H1 (cell line): ENCODE results near the gene TRPM1. TPM values are rescaled to one million over a fixed set of nuclear protein-coding genes. Genes with fewer than 3 reads are reported as not detected.

Experiments
- CTCF ChIA-PET: fragments of 300-600 bp; sonication (Branson Sonifier 250); formaldehyde crosslinking; loops from one replicate; lab custom pipeline; 2021; ENCODE audit not compliant: partially characterized antibody; lab: Charles Lee
- POLR2A ChIA-PET: fragments of 300-600 bp; sonication (Branson Sonifier 250); formaldehyde crosslinking; loops from one replicate; lab custom pipeline; 2021; ENCODE audit warnings: inconsistent platforms; ENCODE audit not compliant: partially characterized antibody; lab: Charles Lee
- DNase-seq, 2 experiments: peaks; one replicate each; pipeline versions ENCODE4 v3.0.0 to v3.0.0-alpha.2; 2010 to 2022; ENCODE audit warnings: low spot score in 2 of 2, low read depth in 1 of 2, mixed read lengths in 1 of 2
- FAIRE-seq: peaks from 2 replicates; lab custom pipeline; 2011; peaks lifted over from hg19 to GRCh38; lab: Jason Lieb, UNC
- H2AFZ ChIP-seq: 2 replicates; pipeline ENCODE4 v1.8.1; 2012; ENCODE audit warnings: low read length, inconsistent platforms
- H2AK5ac ChIP-seq: 2 replicates; pipeline ENCODE4 v1.6.1; 2013; ENCODE audit warnings: low read depth, low read length
- H2BK120ac ChIP-seq: replicated peaks from 2 replicates; pipeline ENCODE3; 2013; ENCODE audit warnings: low read depth, low read length, inconsistent platforms
- H2BK12ac ChIP-seq: 2 replicates; pipeline ENCODE4 v1.6.1; 2013; ENCODE audit warnings: low read depth, low read length
- H2BK15ac ChIP-seq: 2 replicates; pipeline ENCODE4 v1.6.1; 2013; ENCODE audit warnings: low read length
- H2BK20ac ChIP-seq: 2 replicates; pipeline ENCODE4 v1.6.1; 2013; ENCODE audit warnings: low read length
- H2BK5ac ChIP-seq: 2 replicates; pipeline ENCODE4 v1.6.1; 2013; ENCODE audit warnings: low read depth, low read length
- H3K14ac ChIP-seq: 2 replicates; pipeline ENCODE4 v1.6.1; 2013; ENCODE audit warnings: inconsistent platforms; ENCODE audit not compliant: insufficient read length
- H3K18ac ChIP-seq: 2 replicates; pipeline ENCODE4 v1.6.1; 2013; ENCODE audit warnings: low read length; ENCODE audit errors: extremely low read depth
- H3K23ac ChIP-seq: 2 replicates; pipeline ENCODE4 v1.6.1; 2013; ENCODE audit warnings: inconsistent platforms; ENCODE audit not compliant: insufficient read length
- H3K23me2 ChIP-seq: 2 replicates; pipeline ENCODE4 v1.6.1; 2013; ENCODE audit warnings: low read depth, low read length
- H3K27ac ChIP-seq: 2 replicates; pipeline ENCODE4 v1.6.1; 2011; ENCODE audit warnings: low read depth, low read length, inconsistent platforms
- H3K27me3 ChIP-seq, 4 experiments: replicated peaks in 1 of 4; 1 replicate in 1 of 4; 2 replicates in 3 of 4; pipeline versions ENCODE4 v1.6.1 to v1.8.1; 2011 to 2013; ENCODE audit warnings: low read length in 3 of 4, mild to moderate bottlenecking in 3 of 4, inconsistent platforms in 2 of 4, mixed read lengths in 2 of 4, moderate library complexity in 1 of 4; ENCODE audit not compliant: control insufficient read depth in 3 of 4, insufficient read depth in 3 of 4; ENCODE audit errors: extremely low read depth in 1 of 4
- H3K36me3 ChIP-seq, 4 experiments: 2 replicates each; pipeline versions ENCODE4 v1.6.1 to v1.8.1; 2011 to 2013; ENCODE audit warnings: mild to moderate bottlenecking in 4 of 4, low read length in 3 of 4, moderate library complexity in 2 of 4, control low read depth in 1 of 4, inconsistent platforms in 1 of 4; ENCODE audit not compliant: insufficient read depth in 4 of 4, control insufficient read depth in 2 of 4
- H3K4ac ChIP-seq: replicated peaks from 2 replicates; pipeline ENCODE3; 2013; ENCODE audit warnings: low read length, low read depth, mixed read lengths, inconsistent platforms; ENCODE audit not compliant: insufficient read length
- H3K4me1 ChIP-seq, 4 experiments: replicated peaks in 1 of 4; 1 replicate in 1 of 4; 2 replicates in 3 of 4; pipeline versions ENCODE4 v1.6.1 to v1.8.1; 2011 to 2013; ENCODE audit warnings: low read length in 3 of 4, inconsistent platforms in 2 of 4, mixed read lengths in 1 of 4; ENCODE audit not compliant: insufficient read depth in 4 of 4, control insufficient read depth in 3 of 4
- H3K4me2 ChIP-seq, 2 experiments: 2 replicates each; pipeline versions ENCODE4 v1.6.1 to v1.8.1; 2011 to 2013; ENCODE audit warnings: low read depth in 2 of 2, low read length in 2 of 2, control low read depth in 1 of 2, inconsistent platforms in 1 of 2, mild to moderate bottlenecking in 1 of 2; ENCODE audit not compliant: insufficient read depth in 1 of 2
- H3K4me3 ChIP-seq, 4 experiments: fragments of 200-600, 300-600 bp in 1 of 4; sonication (generic), shearing (Covaris generic), sonication (Bioruptor Twin) in 1 of 4; 2 replicates each; pipeline versions ENCODE4 v1.5.1 to v1.8.1; 2011 to 2016; ENCODE audit warnings: low read length in 4 of 4, low read depth in 3 of 4, control low read depth in 2 of 4, inconsistent platforms in 2 of 4, mild to moderate bottlenecking in 2 of 4, mixed read lengths in 1 of 4, moderate library complexity in 1 of 4; ENCODE audit not compliant: insufficient read depth in 2 of 4; ENCODE audit errors: extremely low read depth in 1 of 4
- H3K56ac ChIP-seq: replicated peaks from 2 replicates; pipeline ENCODE3; 2013; ENCODE audit warnings: low read depth, mild to moderate bottlenecking, mixed read lengths, low read length, inconsistent platforms; ENCODE audit not compliant: insufficient read length
- H3K79me1 ChIP-seq: 2 replicates; pipeline ENCODE4 v1.6.1; 2013; ENCODE audit warnings: low read depth, low read length, control low read depth
- H3K79me2 ChIP-seq, 2 experiments: 2 replicates each; pipeline versions ENCODE4 v1.6.1 to v1.8.1; 2012 to 2013; ENCODE audit warnings: low read length in 2 of 2, mild to moderate bottlenecking in 2 of 2, inconsistent platforms in 1 of 2; ENCODE audit not compliant: insufficient read depth in 2 of 2, control insufficient read depth in 1 of 2
- H3K9ac ChIP-seq, 4 experiments: replicated peaks in 1 of 4; 1 replicate in 1 of 4; 2 replicates in 3 of 4; pipeline versions ENCODE4 v1.6.1 to v1.8.1; 2011 to 2013; ENCODE audit warnings: low read depth in 3 of 4, low read length in 3 of 4, control low read depth in 2 of 4, mild to moderate bottlenecking in 2 of 4, moderate library complexity in 2 of 4, inconsistent platforms in 1 of 4; ENCODE audit errors: extremely low read depth in 1 of 4
- H3K9me3 ChIP-seq, 2 experiments: 2 replicates each; pipeline versions ENCODE4 v1.6.1 to v1.8.1; 2012 to 2013; ENCODE audit warnings: mild to moderate bottlenecking in 2 of 2, moderate library complexity in 2 of 2, control low read depth in 1 of 2, inconsistent platforms in 1 of 2, low read depth in 1 of 2, low read length in 1 of 2, mixed read lengths in 1 of 2; ENCODE audit not compliant: insufficient read depth in 2 of 2
- H4K20me1 ChIP-seq, 2 experiments: replicated peaks in 1 of 2; 2 replicates each; pipeline versions ENCODE3 to v1.8.1; 2011 to 2013; ENCODE audit warnings: inconsistent platforms in 2 of 2, low read length in 2 of 2, mild to moderate bottlenecking in 1 of 2; ENCODE audit not compliant: insufficient read depth in 2 of 2, control insufficient read depth in 1 of 2
- H4K5ac ChIP-seq: 2 replicates; pipeline ENCODE4 v1.6.1; 2013; ENCODE audit warnings: low read length, low read depth, mixed read lengths, inconsistent platforms; ENCODE audit not compliant: insufficient read length
- H4K8ac ChIP-seq: 2 replicates; pipeline ENCODE4 v1.8.0; 2013; ENCODE audit warnings: mild to moderate bottlenecking, moderate library complexity, low read length, inconsistent platforms; ENCODE audit not compliant: insufficient read depth; ENCODE audit errors: extremely low read depth
- H4K91ac ChIP-seq: replicated peaks from 2 replicates; pipeline ENCODE3; 2013; ENCODE audit warnings: low read length, mixed read lengths, inconsistent platforms; ENCODE audit not compliant: insufficient read length
- BACH1 ChIP-seq: IDR thresholded peaks from 2 replicates; pipeline ENCODE4 v1.6.1; 2012; ENCODE audit warnings: low read length, improper control_type of control experiment
- CEBPB ChIP-seq: IDR thresholded peaks from 2 replicates; pipeline ENCODE4 v1.6.1; 2012; ENCODE audit warnings: low read depth, low read length
- KDM1A ChIP-seq: fragments of 200-600, 300-600 bp; sonication (generic); IDR thresholded peaks from 2 replicates; pipeline ENCODE4 v1.7.1; 2016; ENCODE audit warnings: mild to moderate bottlenecking, low read length, borderline replicate concordance
- SIX5 ChIP-seq: IDR thresholded peaks from 2 replicates; pipeline ENCODE4 v1.6.1; 2011; ENCODE audit warnings: mild to moderate bottlenecking, low read depth, low read length
- SP2 ChIP-seq: IDR thresholded peaks from 2 replicates; pipeline ENCODE4 v1.6.1; 2012; ENCODE audit warnings: mild to moderate bottlenecking, low read length, inconsistent platforms
- SUZ12 ChIP-seq: fragments of 200-600 bp; sonication (generic); IDR thresholded peaks from 2 replicates; pipeline ENCODE4 v1.6.1; 2012; ENCODE audit warnings: mild to moderate bottlenecking, inconsistent platforms, low read length, moderate library complexity, mixed read lengths
- TAF7 ChIP-seq: optimal IDR thresholded peaks from 2 replicates; pipeline ENCODE3; 2011; ENCODE audit warnings: low read depth, mild to moderate bottlenecking, inconsistent platforms, low read length, moderate library complexity, borderline replicate concordance
- TCF12 ChIP-seq: IDR thresholded peaks from 2 replicates; pipeline ENCODE4 v1.6.1; 2011; ENCODE audit warnings: low read depth, mild to moderate bottlenecking, low read length
- TEAD4 ChIP-seq: IDR thresholded peaks from 2 replicates; pipeline ENCODE4 v1.6.1; 2012; ENCODE audit warnings: low read depth, low read length, inconsistent platforms, mixed read lengths
- YY1 ChIP-seq: IDR thresholded peaks from 2 replicates; pipeline ENCODE4 v1.6.1; 2011; ENCODE audit warnings: low read depth, mild to moderate bottlenecking, low read length
- polyA plus RNA-seq, 7 experiments: library from polyadenylated mRNA; depleted of rRNA in 3 of 7; stranded (reverse) in 5 of 7; unstranded in 2 of 7; fragments of >200 nt in 5 of 7; fragments of 200-250 nt in 2 of 7; gene quantifications; 1 replicate in 5 of 7; 2 replicates in 1 of 7; 4 replicates in 1 of 7; pipeline versions ENCODE4 v1.2.1 to v1.2.3, GENCODE V29; 2011 to 2013; ENCODE audit warnings: missing spikeins in 2 of 7, mixed read lengths in 2 of 7
- total RNA-seq: library from RNA; stranded (reverse); fragmentation: NEBNext Ultra II Directional; extraction: Animal tissue kit (Norgen Biotek cat#: 25700); gene quantifications from 2 replicates; pipeline ENCODE4 v1.2.1, GENCODE V29; 2021
- TF ChIP-seq, protein P1 (sequence below): IDR thresholded peaks from 2 replicates; pipeline ENCODE4 v1.6.1; 2012; ENCODE audit warnings: low read length, inconsistent platforms
- TF ChIP-seq, protein P2 (sequence below): IDR thresholded peaks from 2 replicates; pipeline ENCODE4 v1.6.1; 2011; ENCODE audit warnings: low read length, improper control_type of control experiment

Gene TRPM1
- total and polyA plus RNA-seq, 2 of the 8 experiments (the other 6 are each of a cell fraction or from before 2014, with no cell fraction given) = 0.05 TPM; not detected in 1

DNA sequence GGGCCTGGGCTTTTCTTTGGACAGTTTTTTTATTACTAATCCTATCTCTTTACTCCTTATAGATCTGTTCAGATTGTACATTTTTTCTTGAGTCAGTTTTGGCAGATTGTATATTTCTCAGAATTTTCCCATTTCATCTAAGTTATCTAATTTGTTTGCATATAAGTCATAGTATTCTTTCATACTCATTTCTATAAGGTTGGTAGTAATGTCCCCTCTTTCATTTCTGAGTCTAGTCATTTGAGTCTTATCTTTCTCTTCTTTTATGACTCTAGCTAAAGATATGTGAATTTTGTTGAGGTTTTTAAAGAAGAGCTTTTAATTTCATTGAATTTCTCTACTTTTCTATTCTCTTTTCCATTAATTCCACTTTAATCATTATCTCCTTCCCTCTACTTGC lies 27.2 kb downstream of the TRPM1 start:
- Histone ChIP-seq H3K23ac (no peak overlapping the region), H4K91ac (no peak overlapping the region), H3K27me3 (peaks cover 0 to 2% (median 0%) of the 10 kb centered on the region in 4 experiments; a peak in 2 of 7 replicates), H3K4me2 (no peak overlapping the region), H3K9ac (no peak overlapping the region), H4K20me1 (peaks cover 0 to 2% of the 10 kb centered on the region in 2 experiments), H2BK20ac (no peak overlapping the region), H3K79me1 (no peaks in the 10 kb centered on the region), H3K56ac (no peak overlapping the region), H2BK120ac (no peak overlapping the region), H2AFZ (no peak overlapping the region), H3K18ac (no peak overlapping the region), H3K14ac (no peak overlapping the region), H3K79me2 (no peaks in the 10 kb centered on the region), H3K9me3 (no peaks in the 10 kb centered on the region), H3K4ac (no peak overlapping the region), H3K36me3 (no peaks in the 10 kb centered on the region), H3K23me2 (peaks cover 3% of the 10 kb centered on the region), H2BK12ac (no peak overlapping the region), H2AK5ac (no peak overlapping the region), H4K5ac (no peak overlapping the region), H3K4me1 (peaks cover 8 to 26% (median 13%) of the 10 kb centered on the region in 4 experiments), H3K4me3 (no peak overlapping the region), H2BK5ac (no peak overlapping the region), H4K8ac (no peak overlapping the region), H3K27ac (no peak overlapping the region), H2BK15ac (no peak overlapping the region)
- FAIRE-seq (no peak), DNase-seq (no peak)
- ChIA-PET POLR2A (no interaction called here), CTCF (no interaction called here)
- no peak for TF ChIP-seq SP2
- TF ChIP-seq TCF12 = no peak
- TF ChIP-seq SIX5 = no peak
- no peak for TF ChIP-seq YY1
- no peak for TF ChIP-seq TAF7
- TF ChIP-seq, protein P1, sequence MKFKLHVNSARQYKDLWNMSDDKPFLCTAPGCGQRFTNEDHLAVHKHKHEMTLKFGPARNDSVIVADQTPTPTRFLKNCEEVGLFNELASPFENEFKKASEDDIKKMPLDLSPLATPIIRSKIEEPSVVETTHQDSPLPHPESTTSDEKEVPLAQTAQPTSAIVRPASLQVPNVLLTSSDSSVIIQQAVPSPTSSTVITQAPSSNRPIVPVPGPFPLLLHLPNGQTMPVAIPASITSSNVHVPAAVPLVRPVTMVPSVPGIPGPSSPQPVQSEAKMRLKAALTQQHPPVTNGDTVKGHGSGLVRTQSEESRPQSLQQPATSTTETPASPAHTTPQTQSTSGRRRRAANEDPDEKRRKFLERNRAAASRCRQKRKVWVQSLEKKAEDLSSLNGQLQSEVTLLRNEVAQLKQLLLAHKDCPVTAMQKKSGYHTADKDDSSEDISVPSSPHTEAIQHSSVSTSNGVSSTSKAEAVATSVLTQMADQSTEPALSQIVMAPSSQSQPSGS = no peak
- TF ChIP-seq SUZ12 = no peak
- TF ChIP-seq, protein P2, sequence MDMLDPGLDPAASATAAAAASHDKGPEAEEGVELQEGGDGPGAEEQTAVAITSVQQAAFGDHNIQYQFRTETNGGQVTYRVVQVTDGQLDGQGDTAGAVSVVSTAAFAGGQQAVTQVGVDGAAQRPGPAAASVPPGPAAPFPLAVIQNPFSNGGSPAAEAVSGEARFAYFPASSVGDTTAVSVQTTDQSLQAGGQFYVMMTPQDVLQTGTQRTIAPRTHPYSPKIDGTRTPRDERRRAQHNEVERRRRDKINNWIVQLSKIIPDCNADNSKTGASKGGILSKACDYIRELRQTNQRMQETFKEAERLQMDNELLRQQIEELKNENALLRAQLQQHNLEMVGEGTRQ = no peak
- TF ChIP-seq KDM1A = no peak
- no peak for TF ChIP-seq CEBPB
- TF ChIP-seq TEAD4 = no peak
- no peak for TF ChIP-seq BACH1
